GM19438 (cell line): Measurements from ENCODE around the gene SLC25A29.

Experiments used
- ATAC-seq: cut with Tn5 transposase; IDR thresholded peaks from one replicate; pipeline ENCODE4 v1.9.1; 2021; ENCODE audit warnings: low read depth; ENCODE audit not compliant: unreplicated experiment

The SLC25A29 gene

GRCh38 chr14:100241279-100241678, 65.0 kb downstream of the SLC25A29 start:
- ATAC-seq: no peak
